LNCaP clone FGC (cell line): ENCODE measurements around the gene DGLUCY.
"Not testable (repeated sequence)": the region's sequence is repeated elsewhere in the genome, so short reads cannot be mapped to it uniquely, and the experiment has no call there.

Experiments
- DNase-seq: peaks from one replicate; pipeline ENCODE4 v3.0.0-alpha.2; 2011; ENCODE audit warnings: low read depth
- H3K4me3 ChIP-seq: 2 replicates; pipeline ENCODE4 v1.5.1; 2011; ENCODE audit warnings: mild to moderate bottlenecking, low read depth, low read length, control low read depth
- TF ChIP-seq, protein P1 (sequence below): IDR thresholded peaks from 2 replicates; pipeline ENCODE4 v1.5.1; 2012; ENCODE audit warnings: mild to moderate bottlenecking; ENCODE audit not compliant: control insufficient read depth, insufficient read depth; ENCODE audit errors: extremely low read depth

DGLUCY gene

DNA sequence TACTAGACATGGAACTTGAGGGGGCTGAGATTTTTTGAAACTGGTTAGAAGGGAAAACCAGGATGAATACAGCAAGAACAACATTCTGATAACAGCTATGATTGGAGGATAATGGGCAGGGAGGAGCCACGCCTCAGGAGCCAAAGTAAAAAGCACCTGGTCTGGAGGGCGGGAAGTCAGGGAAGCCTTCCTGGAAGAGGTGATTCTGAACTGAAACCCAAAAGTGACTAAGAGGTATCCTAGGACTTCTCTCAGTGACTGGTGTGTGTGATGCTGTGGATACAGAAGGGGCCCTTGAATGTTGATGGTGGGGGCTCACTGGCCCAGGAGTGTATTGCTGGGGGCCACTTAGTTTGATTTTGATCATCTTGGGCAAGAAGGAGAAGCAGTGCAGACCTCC, 149.5 kb downstream of the DGLUCY start:
- DNase-seq = no peak
- TF ChIP-seq, protein P1, sequence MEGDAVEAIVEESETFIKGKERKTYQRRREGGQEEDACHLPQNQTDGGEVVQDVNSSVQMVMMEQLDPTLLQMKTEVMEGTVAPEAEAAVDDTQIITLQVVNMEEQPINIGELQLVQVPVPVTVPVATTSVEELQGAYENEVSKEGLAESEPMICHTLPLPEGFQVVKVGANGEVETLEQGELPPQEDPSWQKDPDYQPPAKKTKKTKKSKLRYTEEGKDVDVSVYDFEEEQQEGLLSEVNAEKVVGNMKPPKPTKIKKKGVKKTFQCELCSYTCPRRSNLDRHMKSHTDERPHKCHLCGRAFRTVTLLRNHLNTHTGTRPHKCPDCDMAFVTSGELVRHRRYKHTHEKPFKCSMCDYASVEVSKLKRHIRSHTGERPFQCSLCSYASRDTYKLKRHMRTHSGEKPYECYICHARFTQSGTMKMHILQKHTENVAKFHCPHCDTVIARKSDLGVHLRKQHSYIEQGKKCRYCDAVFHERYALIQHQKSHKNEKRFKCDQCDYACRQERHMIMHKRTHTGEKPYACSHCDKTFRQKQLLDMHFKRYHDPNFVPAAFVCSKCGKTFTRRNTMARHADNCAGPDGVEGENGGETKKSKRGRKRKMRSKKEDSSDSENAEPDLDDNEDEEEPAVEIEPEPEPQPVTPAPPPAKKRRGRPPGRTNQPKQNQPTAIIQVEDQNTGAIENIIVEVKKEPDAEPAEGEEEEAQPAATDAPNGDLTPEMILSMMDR = no peak
- H3K4me3 ChIP-seq = no peak overlapping the region

DNA sequence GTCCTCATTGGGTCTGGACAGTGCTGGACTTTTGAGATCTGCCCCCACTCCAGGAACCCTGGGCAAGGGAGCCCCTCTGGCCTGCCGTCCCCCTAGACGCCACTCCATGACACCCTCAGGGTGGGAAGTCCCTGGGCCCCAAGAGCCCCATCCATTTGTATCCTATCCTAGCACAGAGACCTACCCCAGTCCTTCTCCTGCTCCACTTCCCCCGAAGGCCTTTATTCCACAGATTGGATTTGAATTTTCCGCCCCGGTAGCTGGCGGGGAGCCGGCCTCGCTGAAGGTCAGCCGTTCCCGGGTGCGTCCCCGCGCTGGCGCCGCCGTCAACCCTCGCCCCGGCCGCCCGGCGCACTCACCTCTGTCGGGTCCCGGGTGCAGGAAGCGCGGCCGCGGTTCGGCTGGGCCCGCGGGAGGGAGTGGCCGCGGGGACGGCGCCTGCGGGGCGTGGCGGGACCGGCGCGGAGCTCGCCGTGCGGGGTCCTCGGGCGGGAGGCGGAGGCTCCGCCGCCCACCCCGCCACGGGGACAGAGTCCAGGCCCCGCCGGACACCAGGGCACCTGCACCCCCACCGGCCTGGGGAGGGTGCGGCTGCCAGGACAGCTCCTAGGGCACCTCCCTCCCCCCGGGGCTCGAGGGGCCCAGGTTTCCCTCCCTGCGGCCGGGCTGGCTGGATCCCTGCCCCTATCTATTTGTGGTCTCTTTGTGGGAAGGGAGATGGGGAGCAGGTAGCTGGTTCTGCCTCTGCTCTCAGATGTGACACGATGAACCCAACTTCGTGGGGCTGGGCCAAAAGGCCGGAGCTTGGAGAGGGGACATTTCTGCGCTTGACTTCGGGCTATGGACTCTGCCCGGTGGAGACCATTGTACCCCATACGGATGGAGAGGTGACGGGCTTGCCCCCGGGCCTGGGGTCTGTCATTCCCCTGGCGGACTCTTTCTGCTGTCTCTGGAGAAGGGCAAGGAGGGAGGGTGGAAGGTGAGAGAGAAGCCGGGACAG, 150.6 kb downstream of the DGLUCY start:
- H3K4me3 ChIP-seq = no peak overlapping the region
- TF ChIP-seq, protein P1 = no peak
- DNase-seq = no peak

DNA sequence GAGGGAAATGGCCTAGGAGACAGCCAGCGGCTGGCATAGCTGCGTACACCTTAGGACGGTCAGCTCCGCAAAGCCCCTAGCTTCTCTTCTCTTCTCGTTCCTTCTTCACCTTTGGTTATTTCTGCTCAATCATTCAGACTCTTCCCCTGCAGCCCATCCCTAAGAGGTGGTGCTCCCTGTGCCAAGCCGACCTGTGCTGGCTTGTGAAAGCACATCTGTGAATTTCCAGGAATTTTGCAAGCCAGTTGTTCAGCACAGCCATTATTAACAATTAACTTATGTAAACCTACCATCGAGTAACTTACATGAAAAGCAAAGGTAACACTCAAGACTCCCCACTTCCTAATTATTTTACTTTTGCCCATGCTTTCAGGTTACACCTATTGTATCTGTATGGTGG, 151.5 kb downstream of the DGLUCY start:
- no peak for DNase-seq
- no peak overlapping the region for H3K4me3 ChIP-seq
- TF ChIP-seq, protein P1 = no peak

DNA sequence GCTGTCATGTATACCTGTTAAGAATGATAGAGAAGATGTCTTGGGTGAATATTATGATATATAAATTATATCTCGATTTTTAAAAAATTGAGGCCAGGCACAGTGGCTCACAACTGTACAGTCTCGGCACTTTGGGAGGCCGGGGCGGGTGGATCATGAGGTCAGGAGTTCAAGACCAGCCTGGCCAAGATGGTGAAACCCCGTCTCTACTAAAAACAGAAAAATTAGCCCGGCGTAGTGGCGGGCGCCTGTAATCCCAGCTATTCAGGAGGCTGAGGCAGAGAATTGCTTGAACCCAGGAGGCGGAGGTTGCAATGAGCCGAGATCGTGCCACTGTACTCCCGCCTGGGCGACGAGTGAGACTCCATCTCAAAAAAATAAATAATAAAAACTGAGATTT, 152.4 kb downstream of the DGLUCY start:
- not testable (repeated sequence) for DNase-seq, H3K4me3 ChIP-seq

DNA sequence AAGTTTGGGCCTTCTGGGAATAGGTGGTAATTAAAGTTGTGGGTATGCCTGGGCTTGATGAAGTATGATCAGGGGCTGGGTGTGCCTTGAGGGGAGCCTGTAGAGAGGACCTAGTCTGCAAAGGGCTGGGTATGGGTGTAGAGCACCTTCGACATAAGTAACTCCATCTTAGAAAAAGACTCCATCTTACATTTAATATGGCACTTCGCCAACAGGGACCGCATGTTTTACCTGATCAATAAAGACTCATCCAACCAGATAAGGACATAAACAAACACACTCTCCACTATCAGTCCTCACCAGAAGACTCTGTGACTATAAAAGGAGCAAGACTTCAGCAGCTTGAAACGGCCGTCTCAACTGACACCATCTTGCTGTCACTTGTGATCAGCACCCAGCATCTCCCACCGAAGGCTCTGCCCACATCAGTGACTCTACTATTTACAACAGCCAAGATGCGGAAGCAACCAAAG, 154.1 kb downstream of the DGLUCY start:
- H3K4me3 ChIP-seq = no peak overlapping the region
- TF ChIP-seq, protein P1 = no peak
- no peak for DNase-seq

DNA sequence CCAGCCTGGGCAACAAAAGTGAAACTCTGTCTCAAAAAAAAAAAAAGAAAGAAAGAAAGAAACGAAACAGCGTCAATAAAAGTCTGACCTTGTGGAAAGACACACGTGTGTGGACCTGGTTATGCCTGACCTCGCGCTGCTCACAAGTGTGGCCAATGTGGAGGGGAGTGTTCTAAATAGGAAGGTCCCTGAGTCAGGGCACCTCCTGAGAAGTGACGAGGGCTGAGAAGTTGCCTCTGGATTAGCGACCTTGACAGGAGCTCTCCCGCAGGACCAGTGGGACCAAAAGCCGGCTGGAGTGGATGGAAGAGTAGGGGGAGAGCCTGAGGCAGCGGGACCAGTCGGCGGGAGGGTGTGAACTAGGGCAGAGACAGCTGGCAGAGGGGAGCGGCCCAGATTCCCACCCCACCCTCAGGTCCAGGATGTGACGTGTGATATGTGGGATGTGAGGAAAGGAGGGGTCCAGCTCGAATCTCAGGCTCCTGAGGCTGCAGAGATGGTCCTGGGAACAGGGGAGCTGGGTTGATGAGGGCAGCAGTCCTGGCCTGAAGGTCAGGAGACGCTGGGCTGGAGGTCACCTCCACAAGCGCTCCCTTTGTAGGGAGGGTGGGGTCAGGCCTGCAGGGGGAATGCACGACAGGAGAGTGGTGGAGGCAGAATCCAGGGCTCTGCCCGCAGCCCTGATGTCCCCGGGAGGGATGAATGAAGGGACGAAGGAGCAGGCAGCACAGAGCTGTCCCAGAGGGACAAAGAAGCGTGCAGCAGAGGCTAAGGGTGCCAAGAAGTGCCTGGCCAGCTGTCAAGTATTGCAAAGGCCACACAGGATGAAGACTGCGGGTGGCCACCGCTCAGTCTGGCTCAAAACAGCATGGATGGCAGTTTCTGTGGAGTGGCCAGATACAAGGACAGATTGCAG, 155.5 kb downstream of the DGLUCY start:
- DNase-seq = no peak
- TF ChIP-seq, protein P1 = no peak
- no peak overlapping the region for H3K4me3 ChIP-seq

DNA sequence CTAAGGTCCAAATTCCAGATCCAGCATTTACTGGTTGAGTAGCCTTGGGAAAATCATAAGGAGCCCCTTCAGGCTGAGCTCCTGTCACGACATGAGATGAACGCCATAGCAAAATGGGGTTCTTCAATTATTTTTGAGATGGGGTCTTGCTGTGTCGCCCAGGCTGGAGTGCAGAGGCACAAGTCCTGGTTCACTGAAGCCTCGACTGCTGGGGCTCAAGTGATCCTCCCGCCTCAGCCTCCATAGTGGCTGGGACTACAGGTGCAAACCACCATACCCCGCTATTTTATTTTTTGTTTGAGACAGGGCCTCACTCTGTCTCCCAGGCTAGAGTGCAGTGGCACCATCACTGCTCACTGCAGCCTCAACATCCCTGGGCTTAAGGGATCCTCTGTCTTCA, 156.3 kb downstream of the DGLUCY start:
- TF ChIP-seq, protein P1 = no peak
- H3K4me3 ChIP-seq = no peak overlapping the region
- no peak for DNase-seq
